NCI-H1048 (cell line): ENCODE results near the gene PLA2G4E.

ENCODE experiments used
- DNase-seq: peaks from one replicate; lab custom pipeline; 2025; lab: John Stamatoyannopoulos, UW

Gene PLA2G4E

GRCh38 chr15:42053010-42053409, 32.2 kb upstream of the PLA2G4E start:
- no peak for DNase-seq

DNA sequence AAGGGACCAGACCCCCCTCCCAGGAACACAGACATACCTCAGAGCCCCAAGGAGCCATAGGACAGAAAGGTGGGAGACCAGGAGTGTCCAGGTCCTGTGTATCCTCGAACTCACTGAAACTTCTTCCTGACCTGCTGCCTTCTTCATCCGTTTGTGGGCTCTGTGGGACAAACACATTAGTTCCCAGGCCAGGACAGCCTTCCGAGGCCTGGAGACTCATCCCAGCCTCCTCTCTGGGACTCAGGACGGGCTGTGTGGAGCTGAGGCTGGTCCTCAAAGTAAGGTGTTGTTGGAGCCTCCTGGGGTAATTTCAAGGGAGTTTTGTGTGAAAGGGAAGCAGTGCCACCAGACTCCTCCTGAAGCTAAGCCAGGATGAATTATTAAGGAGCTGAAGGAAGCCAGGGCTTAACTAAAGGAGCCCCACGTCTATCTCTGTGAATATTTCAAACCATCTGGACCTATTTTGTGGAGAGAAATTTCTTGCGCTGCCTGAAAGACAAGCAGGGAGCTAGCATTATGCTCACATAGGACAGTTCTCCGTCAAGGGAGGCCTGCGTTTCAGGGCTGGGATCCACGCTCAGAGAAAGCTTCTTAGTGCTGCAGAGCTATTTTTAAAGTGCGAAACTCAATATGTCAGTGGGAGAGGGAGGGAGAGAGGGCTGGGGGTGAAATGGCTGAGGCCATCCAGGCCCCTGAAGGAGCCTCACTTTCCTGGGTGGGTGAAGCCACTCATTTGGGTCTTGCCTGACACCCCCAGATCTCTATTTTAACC, 29.8 kb upstream of the PLA2G4E start:
- DNase-seq, result no peak

GRCh38 chr15:42048821-42049200, 28.0 kb upstream of the PLA2G4E start:
- no peak for DNase-seq

DNA sequence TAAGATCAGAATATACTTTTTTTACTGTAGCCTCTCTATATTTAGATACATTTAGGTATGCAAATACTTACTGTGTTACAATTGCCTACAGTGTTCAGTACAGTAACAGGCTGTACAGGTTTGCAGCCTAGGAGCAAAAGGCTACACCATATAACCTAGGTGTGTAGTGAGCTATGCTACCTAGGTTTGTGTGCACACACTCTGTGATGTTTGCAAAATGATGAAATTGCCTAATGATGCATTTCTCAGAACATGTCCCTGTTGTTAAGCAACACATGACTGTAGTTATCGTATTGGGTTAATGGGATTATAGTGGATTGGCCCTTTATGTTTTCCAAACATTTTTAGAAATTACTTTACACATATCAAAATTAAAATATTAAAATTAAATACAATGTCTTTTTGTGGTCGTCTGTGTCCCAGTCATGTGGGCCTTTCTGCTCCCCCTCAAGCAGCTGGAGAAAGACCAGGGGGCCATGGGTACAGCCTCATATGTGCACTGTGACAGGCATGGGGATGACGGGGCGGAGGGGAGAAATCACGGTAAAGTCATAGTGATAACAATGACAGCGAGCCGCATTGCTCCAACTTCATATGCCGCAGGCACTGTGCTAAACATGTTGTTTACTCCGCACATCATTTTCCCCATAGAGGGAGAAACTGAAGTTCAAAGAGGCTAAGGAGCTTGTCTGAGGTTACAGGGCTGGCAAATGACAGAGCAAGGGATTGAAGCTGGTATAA, 27.4 kb upstream of the PLA2G4E start:
- DNase-seq, result no peak

DNA sequence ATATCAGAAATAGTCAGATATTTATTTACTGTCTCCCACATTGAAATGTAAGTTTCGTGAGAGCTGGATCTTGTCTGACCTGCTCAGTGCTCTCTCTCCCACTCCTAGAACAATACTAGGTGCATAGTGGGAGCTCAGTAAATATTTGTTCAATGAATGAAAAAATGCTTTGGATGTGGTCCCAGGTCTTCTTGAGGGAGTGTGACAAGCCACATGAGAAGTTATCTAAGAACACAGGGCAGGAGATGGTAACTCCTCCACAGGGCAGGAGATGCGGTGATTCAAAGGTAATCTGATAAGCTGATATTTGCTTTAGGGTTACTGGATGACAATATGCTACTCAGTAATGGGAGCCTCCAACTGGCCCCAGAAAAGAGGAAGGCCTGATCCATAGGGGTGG, 25.8 kb upstream of the PLA2G4E start:
- no peak for DNase-seq

DNA sequence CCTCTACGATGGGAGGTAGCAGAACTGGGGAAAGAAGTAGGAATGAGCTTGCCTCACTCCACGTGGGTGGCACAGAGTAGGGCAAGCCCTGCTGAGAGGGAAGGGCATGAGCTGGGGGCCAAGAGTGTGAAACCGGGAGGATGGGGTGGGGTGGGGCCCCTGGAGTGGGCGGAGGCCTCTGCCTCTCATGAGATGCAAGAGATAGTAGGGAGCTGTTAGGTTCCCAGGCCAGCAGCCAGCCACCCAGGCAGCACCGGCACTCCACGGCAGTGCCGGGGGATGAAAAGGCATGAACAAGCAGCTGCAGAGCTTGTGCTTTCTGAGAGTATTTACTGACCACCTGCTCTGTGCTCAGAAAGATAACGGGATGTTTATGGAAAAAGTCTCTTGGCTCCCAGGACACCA, 24.4 kb upstream of the PLA2G4E start:
- no peak for DNase-seq

DNA sequence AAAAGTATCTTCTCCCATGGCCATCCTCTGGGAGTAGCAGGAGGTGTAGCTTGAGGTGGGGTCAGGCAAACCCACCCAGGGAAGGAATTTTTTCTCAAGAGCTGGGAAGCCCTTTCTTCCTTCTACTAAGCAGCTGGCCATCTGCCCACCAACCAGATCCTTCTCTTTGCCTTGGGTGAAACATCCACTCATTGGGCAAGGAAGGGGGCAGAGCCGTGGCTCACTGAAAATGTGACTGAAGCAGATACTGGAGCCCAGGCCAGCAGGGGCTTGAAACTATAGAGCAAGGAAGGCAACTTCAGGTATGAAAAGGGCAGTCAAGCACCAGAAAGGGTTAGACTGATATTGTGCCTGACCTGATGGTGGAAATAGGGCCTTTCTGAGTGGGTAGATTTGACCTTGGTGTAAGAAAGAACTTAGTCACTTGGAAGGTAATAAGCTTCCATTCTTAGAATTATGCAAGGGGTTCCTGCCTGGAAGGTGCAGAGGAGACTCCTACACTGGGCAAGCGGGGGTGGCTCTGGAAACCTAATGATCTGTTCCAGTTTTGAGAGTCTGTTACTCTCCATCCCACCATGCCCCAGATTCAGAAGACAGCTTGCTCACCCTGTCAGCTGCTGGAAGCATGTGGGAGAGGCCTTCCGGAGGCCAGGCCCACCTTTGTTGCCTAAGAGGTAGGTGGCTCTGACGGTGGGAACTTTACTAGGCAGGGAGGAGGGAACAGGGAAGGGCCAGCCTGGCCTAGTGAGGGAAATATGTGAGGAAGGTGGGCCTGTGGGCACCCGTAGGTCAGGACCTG, 22.0 kb upstream of the PLA2G4E start:
- DNase-seq, result no peak

GRCh38 chr15:42038401-42038800, 17.6 kb upstream of the PLA2G4E start:
- no peak for DNase-seq

DNA sequence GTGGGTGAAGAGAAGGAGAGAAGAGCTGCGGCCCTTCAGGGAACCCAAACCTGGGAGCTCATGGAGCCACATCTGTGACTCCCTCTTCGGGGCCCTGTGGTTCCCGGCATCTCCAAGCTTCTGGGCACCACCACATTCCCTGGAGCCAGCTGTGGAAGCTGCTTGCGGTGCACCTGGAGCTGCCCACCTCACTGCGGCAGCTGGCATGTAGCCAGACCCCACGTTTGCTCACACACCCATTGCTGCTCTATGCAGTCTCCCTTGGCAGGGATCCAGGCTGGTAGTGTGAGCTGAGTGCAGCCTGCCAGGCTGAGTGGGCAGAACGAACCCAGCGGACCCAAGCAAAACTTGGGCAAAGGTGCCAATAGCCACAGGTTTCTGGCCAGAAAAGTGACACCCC, 16.8 kb upstream of the PLA2G4E start:
- no peak for DNase-seq

DNA sequence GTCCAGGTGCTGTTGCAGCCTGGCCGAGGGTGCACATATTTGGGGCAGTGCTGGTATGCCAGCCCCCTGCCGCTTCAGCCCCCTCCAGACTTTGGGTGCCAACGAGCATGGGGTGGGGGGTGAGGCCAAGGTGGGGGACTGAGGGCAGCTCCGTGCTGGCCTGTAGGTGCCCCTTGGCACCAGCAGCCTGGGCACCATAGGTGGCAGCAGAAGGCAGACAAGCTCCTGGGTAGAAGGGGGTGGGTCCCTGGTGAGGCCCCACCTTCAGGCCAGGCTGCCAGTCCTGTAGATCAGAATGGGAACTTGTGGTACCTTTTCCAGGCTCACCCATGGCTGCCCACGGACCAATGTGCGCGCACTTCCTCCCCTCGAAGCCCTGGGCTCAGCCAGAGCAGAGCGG, 16.1 kb upstream of the PLA2G4E start:
- no peak for DNase-seq

DNA sequence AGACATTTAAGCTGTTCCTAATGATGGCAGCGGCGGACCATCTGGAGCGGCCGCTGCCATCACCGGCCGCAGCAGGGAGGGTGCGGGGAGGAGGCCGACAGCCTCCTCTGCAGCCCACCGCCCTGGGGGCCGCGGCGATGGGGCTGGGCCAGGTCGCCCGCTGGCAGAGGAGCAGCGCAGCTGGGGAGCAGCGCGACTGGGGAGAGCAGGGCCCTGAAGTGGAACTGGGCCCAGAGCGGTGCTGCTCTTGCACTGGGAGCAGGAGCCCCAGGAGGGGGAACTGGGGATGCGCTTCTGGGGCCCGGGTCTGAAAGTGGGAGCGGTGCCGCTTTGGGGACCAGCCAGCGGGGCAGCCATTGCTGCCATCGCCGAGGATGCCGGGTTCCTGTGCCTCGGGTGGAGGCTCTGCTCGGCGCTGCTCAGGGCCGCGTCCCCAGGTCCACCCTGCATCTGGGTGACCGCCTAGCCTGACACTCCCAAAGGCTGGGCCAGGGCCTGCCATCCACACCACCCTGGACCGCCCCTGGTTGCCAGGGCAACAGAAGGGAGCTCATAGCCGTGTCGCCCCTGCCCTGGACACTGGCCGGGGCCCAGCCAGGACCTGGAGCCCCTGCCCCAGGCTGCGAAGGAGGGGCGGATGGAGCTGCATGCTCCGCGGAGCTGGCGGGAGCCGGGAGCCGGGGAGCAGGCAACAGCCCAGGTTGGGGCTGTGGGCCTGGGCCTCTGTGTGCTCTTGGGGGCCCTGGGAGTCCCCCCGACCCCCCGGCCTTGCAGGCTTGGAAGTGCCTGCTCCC, 15.5 kb upstream of the PLA2G4E start:
- no peak for DNase-seq

- DNase-seq, result no peak
Observed at GRCh38 chr15:42035435-42035761, 14.6 kb upstream of the PLA2G4E start.

DNA sequence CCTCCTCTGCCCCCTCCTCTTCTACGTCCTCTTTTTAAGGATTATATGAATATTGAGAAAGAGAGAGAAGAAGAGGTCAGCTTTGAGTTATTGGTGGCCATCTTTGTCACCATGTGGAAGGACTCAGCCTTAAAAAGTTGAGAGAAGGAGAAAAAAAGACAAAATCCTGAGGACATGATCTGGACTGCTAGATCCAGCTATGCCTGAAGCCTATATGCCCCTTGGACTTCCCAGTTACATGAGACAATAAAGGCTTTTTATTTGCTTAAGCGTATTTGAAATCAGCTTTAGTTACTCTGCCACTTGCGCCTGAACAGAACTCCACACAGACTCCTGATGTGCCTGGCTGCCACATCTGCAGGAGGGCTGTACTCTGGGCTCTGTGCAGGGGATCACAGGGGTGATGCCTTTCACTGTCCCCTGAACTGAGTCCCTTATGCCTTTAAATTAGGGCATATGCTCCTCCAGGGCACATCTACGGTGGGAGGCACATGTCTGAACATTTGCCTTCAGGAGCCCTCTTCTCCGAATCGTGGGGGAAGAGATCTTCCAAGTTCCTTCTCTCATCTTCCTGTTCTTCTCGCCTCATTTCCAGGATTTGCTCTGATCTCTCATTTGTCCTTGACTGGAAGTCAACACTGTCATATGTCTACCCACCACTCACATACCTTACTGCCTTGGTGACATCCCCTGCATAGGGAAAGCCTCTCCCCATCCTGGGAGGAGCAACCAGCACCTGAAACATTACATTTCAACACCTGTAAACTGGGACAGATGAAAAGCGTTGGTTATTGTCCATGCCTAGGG, 14.0 kb upstream of the PLA2G4E start:
- DNase-seq, result no peak

GRCh38 chr15:42033214-42033873, 12.5 kb upstream of the PLA2G4E start:
- no peak for DNase-seq

DNA sequence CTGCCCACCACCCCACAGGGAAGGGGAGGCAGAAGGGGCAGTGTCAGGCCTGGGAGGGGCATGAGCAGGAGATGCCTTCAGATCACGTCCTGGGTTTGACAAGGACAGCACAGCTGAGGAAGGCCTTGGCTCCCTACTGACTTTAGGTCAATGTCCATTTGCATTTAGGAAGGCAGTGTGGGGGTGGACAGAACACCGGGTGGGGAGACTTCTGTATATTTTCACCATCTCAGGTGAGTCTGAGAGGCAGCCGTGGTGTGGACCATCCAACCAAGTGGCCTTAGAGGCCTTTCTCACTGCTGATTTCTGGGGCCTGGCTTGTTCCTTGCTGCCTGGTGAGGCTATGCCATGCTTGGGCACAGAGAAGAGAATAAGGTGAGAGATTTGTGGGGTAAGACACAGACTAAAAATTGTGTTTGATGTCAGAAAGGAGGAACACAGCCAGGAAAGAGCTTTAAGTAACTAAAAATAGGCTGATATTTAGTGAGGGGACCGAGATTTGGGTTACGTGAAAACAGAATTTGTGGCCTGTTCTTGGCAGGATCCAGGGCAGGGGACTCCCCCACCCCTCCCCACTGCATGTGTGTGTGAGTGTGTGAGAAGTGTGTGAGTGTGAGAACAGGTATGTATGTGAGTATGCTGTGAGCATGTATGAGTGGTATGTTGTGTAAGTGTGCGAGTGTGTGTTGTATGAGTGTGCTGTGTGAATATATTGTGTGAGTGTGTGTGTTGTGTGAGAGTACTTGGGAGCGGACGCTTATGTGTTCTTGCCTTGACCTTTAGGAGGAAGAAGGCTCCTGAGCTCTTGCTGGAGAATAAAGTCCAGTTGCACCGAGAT, 11.8 kb upstream of the PLA2G4E start:
- no peak for DNase-seq

- no peak for DNase-seq
Observed at GRCh38 chr15:42031198-42031915, 10.5 kb upstream of the PLA2G4E start.

GRCh38 chr15:42027521-42027920, 6.7 kb upstream of the PLA2G4E start:
- DNase-seq, result no peak

GRCh38 chr15:42024303-42024702, 3.5 kb upstream of the PLA2G4E start:
- DNase-seq, result no peak

GRCh38 chr15:42021593-42021992, 751 bp upstream of the PLA2G4E start:
- DNase-seq, result no peak
